Epidermal melanocyte (primary cell): Measurements from ENCODE around the gene GCSAM.

ENCODE experiments used
- DNase-seq: peaks from one replicate; pipeline ENCODE4 v3.0.0; 2011; ENCODE audit warnings: low spot score; ENCODE audit not compliant: insufficient read length

Gene GCSAM

GRCh38 chr3:112129925-112130637 is 3.0 kb downstream of the GCSAM start:
- DNase-seq, result no peak

- DNase-seq, result no peak
These were observed 4.0 kb downstream of the GCSAM start for GRCh38 chr3:112128843-112129727.

- no peak for DNase-seq
These were observed 5.2 kb downstream of the GCSAM start for GRCh38 chr3:112127522-112128494.

DNA sequence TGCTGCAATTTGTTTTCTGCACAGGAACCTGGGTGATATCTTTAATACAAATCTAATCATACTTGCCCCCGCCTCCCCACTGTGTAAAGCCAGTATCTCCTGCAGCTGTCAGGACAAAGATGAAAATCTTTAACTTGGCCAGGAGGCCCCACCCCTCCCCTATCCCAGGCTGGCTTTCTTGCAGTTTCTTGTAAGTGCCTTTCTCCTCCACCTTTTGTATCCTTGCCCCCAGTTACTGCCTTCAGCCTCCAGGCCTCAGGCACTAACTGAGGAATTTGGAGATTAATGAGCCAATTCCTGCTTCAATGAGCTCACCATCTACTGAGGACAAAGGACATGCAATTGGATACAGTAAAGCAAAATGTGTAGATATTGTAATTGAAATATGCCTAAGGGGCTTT is 6.5 kb downstream of the GCSAM start:
- no peak for DNase-seq

GRCh38 chr3:112124907-112125607 is 8.0 kb downstream of the GCSAM start:
- no peak for DNase-seq

DNA sequence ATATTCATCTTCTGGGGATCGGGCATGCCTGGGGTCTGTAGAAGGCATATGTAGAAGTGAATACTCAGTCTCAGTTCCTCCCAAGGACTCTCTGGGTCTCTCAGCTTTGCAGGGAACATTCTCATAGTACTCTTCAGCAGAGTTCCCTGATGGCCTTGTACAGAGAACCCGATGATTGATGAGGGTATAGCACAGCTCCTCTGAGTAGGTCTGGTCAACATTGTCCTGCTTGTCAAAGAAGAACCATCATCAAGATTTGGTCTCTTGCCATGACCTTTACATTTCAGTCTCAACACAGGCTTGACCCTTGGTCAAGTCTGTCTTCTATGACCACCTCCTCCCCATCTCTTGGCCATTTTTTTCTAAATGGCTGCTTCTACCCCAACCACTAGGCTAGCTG is 9.5 kb downstream of the GCSAM start:
- no peak for DNase-seq

DNA sequence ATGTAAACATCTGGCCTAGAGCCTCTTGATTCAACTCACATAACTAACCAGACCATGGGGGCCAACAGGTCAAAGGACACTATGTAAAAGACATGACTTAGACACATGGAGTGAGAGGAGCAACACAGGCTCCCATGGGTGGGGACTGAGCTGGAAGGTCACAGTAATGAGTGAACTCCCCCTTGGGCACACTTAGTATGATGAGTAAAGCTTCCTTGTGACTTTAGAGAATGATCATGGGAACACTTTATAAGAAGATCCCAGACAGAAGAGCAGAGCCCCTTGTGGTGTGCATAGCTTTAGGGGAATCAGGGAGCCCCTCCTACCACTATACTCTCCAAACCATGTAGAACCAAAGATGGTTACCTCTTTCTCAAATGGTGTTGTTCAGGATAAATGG is 10.2 kb downstream of the GCSAM start:
- DNase-seq, result no peak

DNA sequence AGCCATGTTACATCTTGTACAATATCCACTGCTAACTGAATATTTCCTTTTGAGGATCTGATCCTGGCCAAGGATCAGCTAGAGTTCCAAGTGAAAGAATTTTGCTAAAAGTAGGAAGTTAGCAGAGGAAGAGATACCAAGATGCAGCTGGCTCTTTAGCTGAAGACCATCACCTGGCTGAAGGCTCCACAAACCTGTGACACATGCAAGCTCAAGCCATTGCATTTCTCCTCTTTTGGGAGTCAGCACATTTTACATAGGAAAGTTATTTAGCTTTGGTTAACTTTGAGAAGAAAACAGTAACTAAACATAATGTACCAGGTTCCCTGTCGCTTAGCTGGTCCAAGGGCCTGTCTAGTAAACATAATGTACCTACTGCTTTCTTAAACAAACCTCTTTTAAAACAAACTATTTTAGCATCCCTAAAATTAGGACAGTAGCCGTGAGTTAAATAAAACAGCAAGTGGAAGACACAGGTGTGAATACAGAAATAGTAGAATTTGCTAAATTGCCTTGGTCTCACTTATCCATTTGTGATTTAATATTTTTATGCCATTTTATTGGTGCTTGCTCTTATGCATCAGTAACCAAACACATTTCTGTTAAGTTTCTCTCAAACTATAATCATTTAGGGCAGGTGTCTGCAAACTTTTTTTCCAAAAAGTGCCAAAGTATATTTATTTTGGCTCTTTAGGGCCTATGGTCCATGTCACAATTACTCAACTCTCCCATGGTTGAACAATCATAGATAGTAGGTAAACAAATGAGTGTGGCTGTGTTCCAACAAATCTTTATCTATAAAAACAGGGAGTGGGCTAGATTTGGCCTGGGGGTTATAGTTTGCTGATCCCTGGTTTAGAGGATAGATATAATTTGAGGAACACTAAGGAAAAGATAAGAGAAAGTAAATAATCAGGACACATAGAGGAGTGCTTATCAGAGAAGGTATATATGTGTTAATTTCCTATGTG is 11.2 kb downstream of the GCSAM start:
- no peak for DNase-seq

GRCh38 chr3:112119962-112120836 is 12.8 kb downstream of the GCSAM start:
- no peak for DNase-seq

GRCh38 chr3:112117841-112118571 is 15.0 kb downstream of the GCSAM start:
- DNase-seq, result no peak

DNA sequence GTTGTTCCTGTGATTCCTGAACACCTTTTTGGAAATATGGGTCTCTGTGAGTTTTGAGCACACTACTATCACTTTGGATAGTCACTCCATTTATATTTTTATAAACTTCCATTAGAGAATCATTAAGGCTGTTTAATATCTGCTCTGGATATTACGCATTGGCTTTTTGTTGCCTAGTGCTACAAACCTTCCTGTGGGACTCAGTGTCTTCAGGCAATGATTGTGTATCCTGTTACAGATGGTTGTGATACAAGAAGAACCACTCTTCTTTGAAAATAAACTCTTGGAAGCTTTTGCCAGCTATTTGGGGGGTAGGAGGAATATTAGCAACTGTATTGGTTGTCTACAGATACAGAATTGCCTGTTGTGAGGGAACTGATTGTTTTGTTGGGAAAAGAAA is 15.6 kb downstream of the GCSAM start:
- DNase-seq, result no peak

GRCh38 chr3:112116748-112117186 is 16.3 kb downstream of the GCSAM start:
- no peak for DNase-seq

DNA sequence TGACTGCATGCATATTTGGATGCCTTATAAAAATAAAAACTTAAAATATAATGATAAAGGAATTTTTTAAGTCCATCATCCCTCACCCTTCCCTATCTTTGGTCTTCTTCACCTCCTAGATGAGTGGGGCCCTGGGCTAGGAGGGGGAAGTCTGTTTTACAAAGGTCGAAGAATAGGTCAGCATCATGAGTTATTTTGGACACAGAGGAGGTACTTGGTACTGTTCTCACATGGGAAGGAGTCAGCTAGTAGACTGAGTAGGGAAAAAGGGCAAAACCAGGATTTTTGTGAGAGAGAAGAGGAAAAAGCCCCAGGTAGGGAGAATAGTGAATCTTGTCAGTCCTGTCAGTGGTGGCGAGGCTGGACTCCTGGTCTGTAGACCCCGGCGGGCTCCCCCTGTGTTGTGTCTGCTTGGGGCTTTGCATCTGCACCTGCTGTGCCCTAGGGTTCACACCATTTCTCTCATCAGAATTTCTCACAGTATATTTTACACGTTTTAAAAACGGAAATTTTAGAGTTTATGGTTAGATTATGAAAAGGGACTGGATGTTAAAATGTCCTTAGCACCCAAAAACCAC is 17.2 kb downstream of the GCSAM start:
- no peak for DNase-seq

GRCh38 chr3:112115161-112115739 is 17.8 kb downstream of the GCSAM start:
- no peak for DNase-seq

DNA sequence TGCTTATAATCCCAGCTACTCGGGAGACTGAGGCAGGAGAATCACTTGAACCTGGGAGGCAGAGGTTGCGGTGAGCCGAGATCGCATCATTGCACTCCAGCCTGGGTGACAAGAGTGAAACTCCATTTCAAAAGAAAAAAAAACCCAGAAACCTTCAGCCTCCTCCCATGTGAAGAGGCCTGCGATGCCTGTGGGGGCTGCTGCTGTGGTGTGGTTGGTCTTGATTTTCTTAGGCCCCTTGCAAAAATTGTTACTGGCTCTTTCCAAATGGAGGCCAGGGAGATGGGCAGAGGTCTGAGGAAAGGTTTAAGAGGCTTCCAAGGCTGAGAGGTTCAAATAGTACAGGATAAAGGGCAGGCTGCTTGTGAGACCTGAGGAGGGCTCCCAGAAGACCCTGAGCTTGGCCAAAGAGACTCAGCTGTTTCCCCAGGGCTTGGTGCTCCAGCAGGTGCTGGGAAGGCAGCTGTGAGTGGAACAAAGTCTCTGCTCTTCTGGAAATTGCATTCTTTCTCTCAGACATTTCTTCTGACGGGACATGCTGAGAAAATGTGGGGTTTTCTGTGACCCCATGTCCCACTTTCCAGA is 18.4 kb downstream of the GCSAM start:
- DNase-seq, result no peak

GRCh38 chr3:112111785-112112402 is 21.2 kb downstream of the GCSAM start:
- peak; percentile 64 for DNase-seq
